NCI-H2227 (cell line): ENCODE data around the gene PPP1R1B.
A peak's percentile ranks its signal among the peaks of the same experiment; 100 is the strongest.

Experiments
- DNase-seq: peaks from one replicate; lab custom pipeline; 2025; ENCODE audit not compliant: unreplicated experiment; lab: John Stamatoyannopoulos, UW

Gene PPP1R1B

GRCh38 chr17:39631403-39631802, 4.7 kb downstream of the PPP1R1B start:
- no peak for DNase-seq

- DNase-seq = no peak
These were observed 5.6 kb downstream of the PPP1R1B start for GRCh38 chr17:39632153-39632941.

GRCh38 chr17:39633570-39634183, 6.9 kb downstream of the PPP1R1B start:
- DNase-seq = no peak

- DNase-seq = peak; percentile 61
These were observed 7.7 kb downstream of the PPP1R1B start for GRCh38 chr17:39634384-39634871.

GRCh38 chr17:39635614-39636176, 8.9 kb downstream of the PPP1R1B start:
- no peak for DNase-seq

- no peak for DNase-seq
These were observed 9.8 kb downstream of the PPP1R1B start for GRCh38 chr17:39636587-39636926.

- DNase-seq = peak; percentile 93
These were observed 10.4 kb downstream of the PPP1R1B start, which contains the start of gene STARD3 for GRCh38 chr17:39636927-39637736. STARD3 (plus strand) TSS chr17:39637144; CDS start chr17:39653532, 16,388 bp downstream.

- DNase-seq = no peak
These were observed 11.6 kb downstream of the PPP1R1B start for GRCh38 chr17:39638317-39638716.

- no peak for DNase-seq
These were observed 12.3 kb downstream of the PPP1R1B start for GRCh38 chr17:39639043-39639442.

GRCh38 chr17:39639566-39640458, 13.1 kb downstream of the PPP1R1B start:
- no peak for DNase-seq

- no peak for DNase-seq
These were observed 13.9 kb downstream of the PPP1R1B start for GRCh38 chr17:39640591-39641031.

- DNase-seq = no peak
These were observed 14.3 kb downstream of the PPP1R1B start for GRCh38 chr17:39641097-39641496.

GRCh38 chr17:39641883-39642282, 15.1 kb downstream of the PPP1R1B start:
- DNase-seq = no peak

- DNase-seq = no peak
These were observed 15.7 kb downstream of the PPP1R1B start for GRCh38 chr17:39642291-39643074.

GRCh38 chr17:39643271-39643670, 16.5 kb downstream of the PPP1R1B start:
- DNase-seq = no peak

GRCh38 chr17:39647256-39647655, 20.5 kb downstream of the PPP1R1B start:
- DNase-seq = no peak

- no peak for DNase-seq
These were observed 22.0 kb downstream of the PPP1R1B start for GRCh38 chr17:39648616-39649366.

GRCh38 chr17:39650121-39650579, 23.4 kb downstream of the PPP1R1B start:
- DNase-seq = no peak
